Heart left ventricle (tissue), 16 donors: ENCODE data around the gene ANP32E. TPM values are rescaled to one million over a fixed set of nuclear protein-coding genes. Genes with fewer than 3 reads are reported as not detected.
"Not testable (repeated sequence)": the region's sequence is repeated elsewhere in the genome, so short reads cannot be mapped to it uniquely, and the experiment has no call there.

Experiments
- ATAC-seq, 4 donors: fragments of 200-7000 bp; cut with Tn5 transposase; one replicate each; pipeline ENCODE4 v1.9.1; 2020 to 2022; ENCODE audit warnings: moderate library complexity in 4 of 4, mild to moderate bottlenecking in 3 of 4, moderate number of reproducible peaks in 1 of 4
- DNase-seq, 5 donors: peaks; one replicate each; pipeline ENCODE4 v3.0.0-alpha.2; 2020
- H3K27ac ChIP-seq, 12 donors: fragments of 200-600 bp; sonication (generic) in 4 of 12; one replicate each; pipeline versions ENCODE4 v1.5.0 to v1.8.0; 2016 to 2022; ENCODE audit warnings: mild to moderate bottlenecking in 2 of 12
- H3K27me3 ChIP-seq, 9 donors: fragments of 200-600 bp; sonication (generic) in 2 of 9; one replicate each; pipeline versions ENCODE4 v1.5.1 to v1.8.0; 2016 to 2022; ENCODE audit warnings: mild to moderate bottlenecking in 3 of 9
- H3K36me3 ChIP-seq, 9 donors: fragments of 200-600 bp; sonication (generic) in 2 of 9; one replicate each; pipeline versions ENCODE4 v1.5.0 to v1.8.0; 2018 to 2022; ENCODE audit warnings: mild to moderate bottlenecking in 2 of 9
- H3K4me1 ChIP-seq, 12 donors: fragments of 200-600 bp; sonication (generic) in 4 of 12; one replicate each; pipeline versions ENCODE4 v1.5.0 to v1.8.0; 2016 to 2022; ENCODE audit warnings: mild to moderate bottlenecking in 3 of 12
- H3K4me3 ChIP-seq, 12 donors: fragments of 200-600 bp; sonication (generic) in 4 of 12; one replicate each; pipeline versions ENCODE4 v1.5.0 to v1.8.0; 2017 to 2022; ENCODE audit warnings: mild to moderate bottlenecking in 9 of 12, moderate library complexity in 4 of 12
- H3K9me3 ChIP-seq, 12 donors: fragments of 200-600 bp; sonication (generic) in 4 of 12; one replicate each; pipeline versions ENCODE4 v1.5.0 to v1.8.0; 2016 to 2022; ENCODE audit warnings: mild to moderate bottlenecking in 1 of 12
- POLR2A ChIP-seq, 2 donors: fragments of 450-650 bp; IDR thresholded peaks; one replicate each; pipeline ENCODE4 v1.6.1; 2017; ENCODE audit warnings: antibody characterized with exemption in 2 of 2, mild to moderate bottlenecking in 2 of 2, moderate library complexity in 2 of 2
- WGBS, 4 donors: extraction: QIAGEN DNeasy Blood & Tissue Kit in 2 of 4; methylation state at CpG; one replicate each; pipeline versions ENCODE4 v1.1.5 to v1.1.7; 2013 to 2018; 5-methylcytosine and 5-hydroxymethylcytosine counted together
- intact Hi-C, 10 donors: fragments of 100-400 bp; cut with DNase I; formaldehyde crosslinking; loops; one replicate each; pipeline versions ENCODE4 v1.11.1 to v1.14.2; 2022
- polyA plus RNA-seq, 2 donors: library from polyadenylated mRNA; stranded (reverse); fragments of 200-250 nt; gene quantifications; one replicate each; pipeline ENCODE4 v1.2.3, GENCODE V29; 2013
- total RNA-seq, 9 donors: library from RNA; depleted of rRNA in 2 of 9; stranded (reverse); fragments of >200 nt in 2 of 9; fragmentation: NEBNext Ultra II Directional in 3 of 9; extraction: Animal tissue kit (Norgen Biotek cat#: 25700) in 3 of 9; gene quantifications; one replicate each; pipeline versions ENCODE4 v1.1.0 to v1.2.4, GENCODE V29; 2016 to 2023
- TF ChIP-seq, protein P1 (sequence below), 12 donors: fragments of 200-600 bp; sonication (generic) in 4 of 12; IDR thresholded peaks; one replicate each; pipeline versions ENCODE4 v1.5.0 to v1.8.0; 2018 to 2022; ENCODE audit warnings: antibody characterized with exemption in 12 of 12, mild to moderate bottlenecking in 5 of 12
- donor health status: ischemic (EF 13 %, LVEDD 7.1; RV severe dilation, severe dysfunction).
- donor health status: healthy with polysubstance abuse.
- donor health status: DM: no; HTN: yes; CAD: no.
- donor health status: DM: no; HTN: no; CAD: no.
- donor health status: ischemic (EF 25% LVEDD 6.9; RV normal size, moderate dysfunction).
- donor health status: ischemic (EF 25% LVEDD 5.7; RV mildly dilated, moderate dysfunction).
- donor health status: healthy.
- donor health status: DM: yes; HTN: yes; CAD: no.
- donor health status: ischemic (EF 35%, LVEDD 5.7; RV mildly dilated, moderate dysfunction).
- donor health status: nonischemic (EF 11% LVEDD 7.7; RV severe dilation, severe dysfunction).
- donor health status: DM: yes; HTN: yes; CAD: no.
- donor health status: PGD.
- donor health status: ischemic (EF 29% LVEDD 5.4; RV normal size, mild dysfunction).
- donor health status: nonischemic (EF 23%, LVEDD 6.1; RV moderate dilation, normal function).

ANP32E gene
- total and polyA plus RNA-seq, 11 donors = 12.6 to 59.9 (median 33.6) TPM

DNA sequence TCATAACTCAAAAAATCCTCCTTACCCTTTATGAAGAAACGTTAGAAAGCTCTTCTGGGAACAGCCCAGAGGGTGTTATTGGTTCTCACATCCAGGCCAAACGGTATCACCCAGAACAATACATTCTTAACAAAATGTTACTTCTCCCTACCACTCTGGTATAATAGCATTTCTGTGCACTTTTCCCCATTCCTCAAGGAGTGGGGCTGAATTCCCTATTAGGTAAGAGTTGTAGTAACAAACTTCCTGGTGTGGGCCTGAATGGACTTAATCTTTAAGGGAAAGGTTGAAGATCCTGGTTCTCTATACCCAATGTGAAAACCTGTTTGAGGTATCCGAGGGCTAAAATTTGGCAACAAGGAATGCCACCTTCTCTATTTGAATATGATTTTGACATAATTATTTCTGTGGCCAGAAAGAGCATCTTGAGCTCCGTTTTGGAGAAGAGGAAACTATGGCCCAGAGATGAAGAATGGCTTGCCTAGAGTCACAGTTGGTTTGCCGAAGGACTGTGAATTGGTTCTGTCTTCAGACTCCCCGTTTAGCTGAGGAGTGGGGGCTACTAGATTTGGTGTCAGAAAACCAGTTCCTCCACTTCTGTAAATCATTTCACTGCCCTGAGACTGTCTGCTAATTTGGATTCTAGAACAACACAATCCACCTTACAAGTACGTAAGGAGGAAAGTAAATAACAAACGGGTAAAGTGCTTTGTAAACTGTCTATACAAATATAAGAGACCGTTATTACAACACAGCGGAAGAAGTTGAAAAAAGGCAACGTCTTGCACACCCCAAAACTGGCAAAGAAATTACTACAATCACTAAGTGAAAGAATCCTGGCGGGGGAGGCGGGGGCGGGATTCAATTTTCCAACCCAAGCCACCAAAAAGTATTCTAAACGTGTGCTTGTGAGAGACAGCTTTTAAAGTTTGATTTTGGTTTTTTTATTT, 2.3 kb downstream of the ANP32E start:
- 12 to 15% (median 13%) methylated on average over 15 of the region's 15 CpGs for WGBS, 4 donors
- intact Hi-C loops = no loop called here

GRCh38 chr1:150232921-150233320, 3.0 kb downstream of the ANP32E start:
- H3K27ac ChIP-seq = peak overlapping the region in 3 of 12 donors; percentile 93 to 100 (median 99)
- intact Hi-C loops = not testable (repeated sequence)

More for the DNA sequence above, 2.3 kb downstream of the ANP32E start:
- ATAC-seq (no peak), DNase-seq (no peak)
- peak overlapping the region; percentile 83 to 100 (median 98) for H3K27ac ChIP-seq
- H3K36me3 ChIP-seq = peaks cover 0 to 30% (median 25%) of the 10 kb centered on the region in 9 donors
- peaks cover 0 to 18% (median 11%) of the 10 kb centered on the region in 12 donors for H3K4me1 ChIP-seq
- H3K9me3 ChIP-seq = no peaks in the 10 kb centered on the region
- TF ChIP-seq POLR2A (IDR thresholded peaks at IDR 0.05) = no peak
- TF ChIP-seq, protein P1, sequence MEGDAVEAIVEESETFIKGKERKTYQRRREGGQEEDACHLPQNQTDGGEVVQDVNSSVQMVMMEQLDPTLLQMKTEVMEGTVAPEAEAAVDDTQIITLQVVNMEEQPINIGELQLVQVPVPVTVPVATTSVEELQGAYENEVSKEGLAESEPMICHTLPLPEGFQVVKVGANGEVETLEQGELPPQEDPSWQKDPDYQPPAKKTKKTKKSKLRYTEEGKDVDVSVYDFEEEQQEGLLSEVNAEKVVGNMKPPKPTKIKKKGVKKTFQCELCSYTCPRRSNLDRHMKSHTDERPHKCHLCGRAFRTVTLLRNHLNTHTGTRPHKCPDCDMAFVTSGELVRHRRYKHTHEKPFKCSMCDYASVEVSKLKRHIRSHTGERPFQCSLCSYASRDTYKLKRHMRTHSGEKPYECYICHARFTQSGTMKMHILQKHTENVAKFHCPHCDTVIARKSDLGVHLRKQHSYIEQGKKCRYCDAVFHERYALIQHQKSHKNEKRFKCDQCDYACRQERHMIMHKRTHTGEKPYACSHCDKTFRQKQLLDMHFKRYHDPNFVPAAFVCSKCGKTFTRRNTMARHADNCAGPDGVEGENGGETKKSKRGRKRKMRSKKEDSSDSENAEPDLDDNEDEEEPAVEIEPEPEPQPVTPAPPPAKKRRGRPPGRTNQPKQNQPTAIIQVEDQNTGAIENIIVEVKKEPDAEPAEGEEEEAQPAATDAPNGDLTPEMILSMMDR (IDR thresholded peaks at IDR 0.05) = no peak
- no peaks in the 10 kb centered on the region for H3K27me3 ChIP-seq
- peak overlapping the region; percentile 78 to 99 (median 96) for H3K4me3 ChIP-seq

DNA sequence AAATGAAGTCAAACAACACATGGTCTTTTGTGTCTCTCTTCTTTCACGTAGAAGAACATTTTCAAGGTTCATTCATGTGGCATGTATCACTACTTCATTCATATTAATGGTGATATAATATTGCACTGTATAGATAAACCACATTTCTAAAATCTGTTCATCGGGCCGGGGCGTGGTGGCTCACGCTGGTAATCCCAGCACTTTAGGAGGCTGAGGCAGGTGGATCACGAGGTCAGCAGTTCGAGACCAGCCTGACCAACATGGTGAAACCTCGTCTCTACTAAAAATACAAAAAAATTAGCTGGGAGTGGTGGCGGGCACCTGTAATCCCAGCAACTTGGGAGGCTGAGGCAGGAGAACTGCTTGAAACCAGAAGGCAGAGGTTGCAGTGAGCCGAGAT, 7.7 kb downstream of the ANP32E start:
- not testable (repeated sequence) for ATAC-seq, H3K4me1 ChIP-seq, H3K4me3 ChIP-seq, H3K9me3 ChIP-seq, DNase-seq, H3K27me3 ChIP-seq, H3K27ac ChIP-seq
- intact Hi-C loops = loop anchor here in 1 of 10 donors (10.0 kb wide), 1 partner anchor 927 kb away; the partner anchor contains the start of gene TNFAIP8L2
- 96 to 97% (median 96%) methylated on average over 10 of the region's 10 CpGs for WGBS, 4 donors
- H3K36me3 ChIP-seq = peaks cover 0 to 83% (median 75%) of the 10 kb centered on the region in 9 donors

More at GRCh38 chr1:150232921-150233320, 3.0 kb downstream of the ANP32E start:
- not testable (repeated sequence) for H3K9me3 ChIP-seq, ATAC-seq, DNase-seq, H3K27me3 ChIP-seq
- 88 to 94% (median 93%) methylated on average over 10 of the region's 10 CpGs for WGBS, 4 donors
- Histone ChIP-seq H3K4me1 (peaks cover 0 to 18% (median 11%) of the 10 kb centered on the region in 12 donors), H3K4me3 (peak overlapping the region in 1 of 12 donors; percentile 98), H3K36me3 (peaks cover 0 to 37% (median 30%) of the 10 kb centered on the region in 9 donors)

DNA sequence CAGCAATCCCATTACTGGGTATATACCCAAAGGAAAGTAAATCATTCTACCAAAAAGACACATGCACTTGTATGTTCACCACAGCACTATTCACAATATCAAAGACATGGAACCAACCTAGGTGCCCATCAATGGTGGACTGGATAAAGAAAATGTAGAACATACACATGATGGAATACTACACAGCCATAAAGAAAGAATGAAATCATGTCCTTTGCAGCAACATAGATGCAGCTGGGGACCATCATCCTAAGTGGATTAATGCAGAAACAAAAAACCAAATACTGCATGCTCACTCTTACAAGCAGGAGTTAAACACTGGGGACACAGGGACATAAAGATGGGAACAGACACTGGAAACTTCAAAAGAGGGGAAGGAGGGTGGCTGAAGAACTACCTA, 8.7 kb downstream of the ANP32E start:
- Histone ChIP-seq H3K9me3 (no peaks in the 10 kb centered on the region), H3K36me3 (peaks cover 0 to 93% (median 85%) of the 10 kb centered on the region in 9 donors), H3K27me3 (no peaks in the 10 kb centered on the region), H3K4me3 (no peak overlapping the region), H3K27ac (no peak overlapping the region), H3K4me1 (no peaks in the 10 kb centered on the region)
- no peak for DNase-seq
- TF ChIP-seq, protein P1 (IDR thresholded peaks at IDR 0.05) = no peak
- TF ChIP-seq POLR2A (IDR thresholded peaks at IDR 0.05) = no peak
- intact Hi-C loops = loop anchor here in 1 of 10 donors (10.0 kb wide), 1 partner anchor 928 kb away; the partner anchor contains the start of gene TNFAIP8L2
- ATAC-seq = no peak

DNA sequence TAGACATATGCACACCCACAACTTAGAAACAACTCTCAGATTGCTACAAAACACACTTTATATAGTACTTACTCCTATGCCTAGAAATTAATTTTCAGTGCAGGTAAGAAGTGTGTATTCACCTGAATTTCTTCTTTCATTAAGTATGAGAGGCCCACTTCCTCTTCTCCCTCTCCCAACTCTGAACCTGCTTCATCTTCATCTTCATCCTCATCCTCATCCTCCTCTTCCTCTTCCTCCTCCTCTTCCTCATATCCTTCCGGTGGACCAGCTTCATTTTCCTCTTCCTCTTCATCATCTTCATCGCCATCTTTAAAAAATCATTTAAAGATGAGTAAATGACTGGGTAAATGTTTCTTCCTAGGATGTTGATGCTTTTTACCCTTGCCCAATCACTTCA, 9.4 kb downstream of the ANP32E start:
- no peak overlapping the region for H3K27ac ChIP-seq
- peaks cover 0 to 99% (median 91%) of the 10 kb centered on the region in 9 donors for H3K36me3 ChIP-seq
- WGBS, 4 donors = 78 to 87% (median 85%) methylated on average over 2 of the region's 2 CpGs
- DNase-seq = no peak
- TF ChIP-seq POLR2A (IDR thresholded peaks at IDR 0.05) = no peak
- TF ChIP-seq, protein P1 (IDR thresholded peaks at IDR 0.05) = no peak
- H3K27me3 ChIP-seq = no peaks in the 10 kb centered on the region
- intact Hi-C loops = loop anchor here in 1 of 10 donors (10.0 kb wide), 1 partner anchor 928 kb away; the partner anchor contains the start of gene TNFAIP8L2
- no peaks in the 10 kb centered on the region for H3K9me3 ChIP-seq
- ATAC-seq = no peak
- no peaks in the 10 kb centered on the region for H3K4me1 ChIP-seq
- H3K4me3 ChIP-seq = no peak overlapping the region
